Measurements from ENCODE around the gene TSPAN14.
"Not testable (repeated sequence)": the region's sequence is repeated elsewhere in the genome, so short reads cannot be mapped to it uniquely, and the experiment has no call there.

TSPAN14 gene

GRCh38 chr10:80539421-80540031 lies 85.4 kb downstream of the TSPAN14 start:
- in situ Hi-C loops (cut with HindIII; ENCODE audit: low sequenced_read_pairs), result no loop called here

- in situ Hi-C loops (cut with HindIII; ENCODE audit: low sequenced_read_pairs), result no loop called here
Measured at GRCh38 chr10:80540136-80540535, 86.0 kb downstream of the TSPAN14 start.

GRCh38 chr10:80540618-80540980 lies 86.5 kb downstream of the TSPAN14 start:
- in situ Hi-C loops (cut with HindIII; ENCODE audit: low sequenced_read_pairs), result no loop called here

GRCh38 chr10:80540981-80541750 lies 87.1 kb downstream of the TSPAN14 start:
- in situ Hi-C loops (cut with HindIII; ENCODE audit: low sequenced_read_pairs), result no loop called here

DNA sequence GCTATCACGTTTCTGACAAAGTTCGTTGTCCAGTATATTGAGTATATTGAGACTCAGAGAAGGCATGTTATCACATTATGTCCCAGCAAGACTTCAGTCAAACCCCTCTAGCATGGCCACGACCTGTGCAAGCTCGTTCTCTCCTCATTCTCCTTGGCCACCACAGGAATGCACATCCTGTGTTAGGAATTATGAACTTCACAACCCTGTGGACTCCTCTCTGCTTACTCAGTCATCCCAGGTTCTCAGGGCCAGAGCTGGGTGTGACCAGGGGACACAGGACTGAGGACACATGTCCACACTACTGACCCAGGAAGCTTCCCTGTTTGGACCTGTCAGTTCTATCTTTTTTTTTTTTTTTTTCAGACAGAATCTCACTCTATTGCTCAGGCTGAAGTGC lies 87.9 kb downstream of the TSPAN14 start:
- in situ Hi-C loops (cut with HindIII; ENCODE audit: low sequenced_read_pairs), result no loop called here

DNA sequence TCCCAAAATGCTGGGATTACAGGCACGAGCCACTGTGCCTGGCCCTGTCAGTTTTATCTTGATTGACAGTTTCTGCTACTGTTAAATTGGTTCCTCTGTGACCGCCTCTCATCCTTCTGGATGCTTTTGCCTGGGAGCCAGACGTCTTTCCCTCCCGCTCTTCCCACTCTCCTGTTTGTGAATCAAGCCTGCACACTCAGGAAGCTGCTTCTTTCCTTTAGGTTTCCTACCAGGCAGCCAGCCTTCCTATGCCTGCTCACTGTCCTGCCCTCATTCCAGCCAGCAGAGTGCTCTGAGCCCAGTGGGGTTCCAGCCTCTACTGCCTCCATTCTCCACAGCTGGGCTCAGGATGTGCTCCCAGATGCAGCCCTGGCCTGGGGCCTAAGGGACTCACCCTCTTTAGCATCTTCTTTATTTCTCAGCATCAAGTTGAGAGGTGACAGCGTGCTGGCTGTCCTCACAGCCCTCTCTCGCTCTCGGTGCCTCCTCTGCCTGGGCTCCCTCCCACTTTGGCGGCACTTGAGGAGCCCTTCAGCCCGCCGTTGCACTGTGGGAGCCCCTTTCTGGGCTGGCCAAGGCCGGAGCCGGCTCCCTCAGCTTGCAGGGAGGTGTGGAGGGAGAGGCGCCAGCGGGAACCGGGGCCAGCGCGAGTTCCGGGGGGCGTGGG lies 88.7 kb downstream of the TSPAN14 start:
- in situ Hi-C loops (cut with HindIII; ENCODE audit: low sequenced_read_pairs), result no loop called here

DNA sequence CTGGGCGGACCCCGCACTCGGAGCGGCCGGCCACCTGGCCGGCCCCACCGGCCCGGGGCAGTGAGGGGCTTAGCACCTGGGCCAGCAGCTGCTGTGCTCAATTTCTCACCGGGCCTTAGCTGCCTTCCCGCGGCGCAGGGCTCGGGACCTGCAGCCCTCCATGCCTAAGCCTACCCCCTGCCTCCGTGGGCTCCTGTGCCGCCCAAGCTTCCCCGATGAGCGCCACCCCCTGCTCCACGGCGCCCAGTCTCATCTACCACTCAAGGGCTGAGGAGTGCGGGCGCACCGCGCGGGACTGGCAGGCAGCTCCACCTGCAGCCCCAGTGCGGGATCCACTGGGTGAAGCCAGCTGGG lies 89.2 kb downstream of the TSPAN14 start:
- in situ Hi-C loops (cut with HindIII; ENCODE audit: low sequenced_read_pairs), result not testable (repeated sequence)

DNA sequence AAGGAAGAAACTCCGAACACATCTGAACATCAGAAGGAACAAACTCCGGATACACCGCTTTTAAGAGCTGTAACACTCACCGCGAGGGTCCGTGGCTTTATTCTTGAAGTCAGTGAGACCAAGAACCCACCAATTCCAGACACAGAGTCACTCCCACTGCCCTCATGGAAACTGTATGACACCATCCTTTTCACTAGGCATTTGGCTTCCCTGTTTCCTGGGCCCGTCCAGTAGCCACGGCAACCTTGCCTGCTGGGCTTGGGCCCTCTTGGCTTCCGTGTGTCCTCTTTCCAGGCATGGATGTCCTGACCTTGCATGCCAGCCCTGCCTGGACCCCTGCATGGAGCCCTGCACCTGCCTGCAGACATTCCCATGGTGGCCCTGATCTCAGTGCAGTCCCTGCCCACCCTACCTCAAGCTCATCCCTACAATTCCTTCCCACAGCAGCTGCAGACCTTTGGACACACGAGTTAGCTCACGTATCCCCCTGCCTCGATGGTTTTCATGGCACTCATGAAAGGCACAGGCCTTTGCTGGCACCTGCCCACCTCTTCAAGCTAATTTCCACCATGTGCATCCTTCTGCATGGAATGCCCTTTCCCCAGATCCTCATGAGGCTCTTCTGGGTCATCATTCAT lies 90.3 kb downstream of the TSPAN14 start:
- in situ Hi-C loops (cut with HindIII; ENCODE audit: low sequenced_read_pairs), result no loop called here

- in situ Hi-C loops (cut with HindIII; ENCODE audit: low sequenced_read_pairs), result no loop called here
Measured at GRCh38 chr10:80545258-80545881, 91.3 kb downstream of the TSPAN14 start.

- in situ Hi-C loops (cut with HindIII; ENCODE audit: low sequenced_read_pairs), result no loop called here
Measured at GRCh38 chr10:80552151-80552646, 98.1 kb downstream of the TSPAN14 start.

DNA sequence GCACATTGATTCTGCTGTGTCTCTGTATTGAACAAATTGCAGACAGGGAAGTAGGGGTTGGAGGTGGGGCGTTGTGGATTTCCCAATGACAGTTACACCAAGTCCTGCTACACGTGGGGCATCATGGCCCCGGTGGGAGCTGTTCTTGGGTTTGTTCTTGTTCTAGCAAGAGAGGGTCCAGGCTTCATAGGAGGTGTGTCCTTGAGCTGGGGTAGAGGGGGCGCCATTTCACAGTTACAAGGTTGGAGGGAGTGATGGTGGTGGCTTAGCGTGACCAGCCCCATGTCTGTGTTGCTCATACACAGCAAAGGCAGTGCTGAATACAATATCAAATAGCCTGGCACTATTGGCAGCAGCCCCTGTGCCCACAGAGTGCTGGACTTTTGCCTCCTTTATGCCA lies 99.3 kb downstream of the TSPAN14 start:
- in situ Hi-C loops (cut with HindIII; ENCODE audit: low sequenced_read_pairs), result no loop called here

DNA sequence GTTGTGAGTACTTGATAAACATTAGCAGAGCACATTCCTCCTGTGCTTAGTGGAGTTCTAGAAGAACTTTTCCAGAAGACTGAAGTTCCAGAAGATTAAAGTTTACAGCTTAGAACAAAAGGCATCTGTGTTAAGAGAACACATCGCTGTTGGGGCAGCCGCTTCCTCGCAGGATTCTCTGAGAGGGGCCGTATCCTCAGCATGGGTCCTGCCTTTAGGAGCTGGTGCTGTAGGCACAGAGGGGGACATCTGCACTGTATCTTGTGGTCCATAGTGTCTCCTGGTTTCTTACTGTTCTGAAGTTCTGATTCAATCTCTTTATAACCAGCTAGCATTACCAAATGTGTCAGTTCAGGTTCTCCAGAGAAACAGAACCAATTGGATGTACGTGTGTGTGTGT lies 99.9 kb downstream of the TSPAN14 start:
- in situ Hi-C loops (cut with HindIII; ENCODE audit: low sequenced_read_pairs), result no loop called here

- in situ Hi-C loops (cut with HindIII; ENCODE audit: low sequenced_read_pairs), result no loop called here
Measured at GRCh38 chr10:80555415-80555814, 101.3 kb downstream of the TSPAN14 start.

DNA sequence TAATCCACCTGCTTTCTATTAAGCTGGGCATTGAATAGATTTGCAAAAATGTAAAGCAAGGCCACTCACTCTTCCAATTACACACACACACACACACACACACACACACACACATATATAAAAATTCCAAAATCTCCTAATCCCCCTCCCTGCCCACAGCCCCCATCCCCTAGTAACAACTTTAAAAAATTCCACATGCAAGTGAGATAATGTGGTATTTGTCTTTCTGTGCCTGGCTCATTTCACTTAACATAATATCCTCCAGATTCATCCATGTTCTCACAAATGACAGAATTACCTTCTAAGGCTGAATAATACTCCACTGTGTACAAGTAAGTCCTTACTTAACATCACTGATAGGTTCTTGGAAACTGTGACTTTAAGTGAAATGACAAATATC lies 107.8 kb downstream of the TSPAN14 start:
- in situ Hi-C loops (cut with HindIII; ENCODE audit: low sequenced_read_pairs), result no loop called here

GRCh38 chr10:80567292-80567691 lies 113.2 kb downstream of the TSPAN14 start:
- in situ Hi-C loops (cut with HindIII; ENCODE audit: low sequenced_read_pairs), result no loop called here

DNA sequence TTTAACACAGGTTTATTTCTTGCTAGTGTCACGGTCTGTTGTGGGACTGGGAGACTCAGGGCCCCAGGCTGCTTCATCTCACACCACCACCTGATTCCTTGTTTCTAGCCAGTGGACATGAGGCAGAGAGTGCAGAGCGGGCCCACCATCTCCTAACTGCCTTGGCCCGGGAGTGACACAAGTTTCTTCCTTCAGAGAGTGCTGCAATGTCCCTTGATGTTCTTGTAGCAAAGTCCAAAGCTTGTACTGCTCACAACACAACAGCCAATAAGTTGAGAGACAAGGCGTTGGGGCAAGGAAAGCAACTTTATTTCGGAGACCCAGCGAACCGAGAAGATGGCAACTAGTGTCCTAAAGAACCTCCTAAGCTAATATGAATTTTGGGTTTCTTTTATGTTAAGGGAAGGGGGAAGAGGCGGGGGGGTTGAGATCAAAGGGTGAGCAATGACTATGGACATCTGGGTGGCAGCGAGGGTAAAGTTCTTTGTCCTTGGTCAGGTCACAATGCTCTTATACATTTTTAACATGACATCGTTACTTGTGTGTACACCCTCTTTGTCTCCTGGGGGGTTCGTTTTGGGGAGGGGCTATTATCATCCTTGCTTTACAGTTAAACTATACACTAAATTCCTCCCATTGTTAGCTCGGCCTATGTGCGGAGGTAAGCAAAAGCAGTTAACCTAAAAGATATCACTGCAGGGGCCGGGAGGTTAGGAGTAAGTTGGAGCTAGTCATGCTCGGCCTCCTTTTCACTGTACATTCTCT lies 115.2 kb downstream of the TSPAN14 start:
- in situ Hi-C loops (cut with HindIII; ENCODE audit: low sequenced_read_pairs), result no loop called here

DNA sequence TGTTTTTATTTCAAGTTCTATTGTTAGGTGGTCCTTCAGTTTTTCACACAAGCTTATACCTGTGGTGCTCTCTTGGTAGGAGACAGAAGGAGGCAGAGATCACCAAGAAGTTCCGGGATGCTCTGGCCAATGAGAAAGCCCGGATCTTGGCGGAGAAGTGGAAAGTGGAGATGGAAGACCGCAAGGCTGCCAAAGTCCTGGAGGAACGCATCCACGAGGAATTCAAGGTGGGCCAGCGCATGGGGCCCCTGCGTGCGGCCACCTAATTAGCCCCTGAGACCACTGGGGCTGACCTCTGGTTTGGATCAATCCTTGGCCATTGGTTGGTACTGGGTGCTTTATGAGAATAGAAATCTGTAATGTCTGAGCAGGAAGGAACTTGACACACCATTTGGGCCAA lies 117.2 kb downstream of the TSPAN14 start:
- in situ Hi-C loops (cut with HindIII; ENCODE audit: low sequenced_read_pairs), result no loop called here

GRCh38 chr10:80579181-80579763 lies 125.2 kb downstream of the TSPAN14 start:
- in situ Hi-C loops (cut with HindIII; ENCODE audit: low sequenced_read_pairs), result no loop called here

DNA sequence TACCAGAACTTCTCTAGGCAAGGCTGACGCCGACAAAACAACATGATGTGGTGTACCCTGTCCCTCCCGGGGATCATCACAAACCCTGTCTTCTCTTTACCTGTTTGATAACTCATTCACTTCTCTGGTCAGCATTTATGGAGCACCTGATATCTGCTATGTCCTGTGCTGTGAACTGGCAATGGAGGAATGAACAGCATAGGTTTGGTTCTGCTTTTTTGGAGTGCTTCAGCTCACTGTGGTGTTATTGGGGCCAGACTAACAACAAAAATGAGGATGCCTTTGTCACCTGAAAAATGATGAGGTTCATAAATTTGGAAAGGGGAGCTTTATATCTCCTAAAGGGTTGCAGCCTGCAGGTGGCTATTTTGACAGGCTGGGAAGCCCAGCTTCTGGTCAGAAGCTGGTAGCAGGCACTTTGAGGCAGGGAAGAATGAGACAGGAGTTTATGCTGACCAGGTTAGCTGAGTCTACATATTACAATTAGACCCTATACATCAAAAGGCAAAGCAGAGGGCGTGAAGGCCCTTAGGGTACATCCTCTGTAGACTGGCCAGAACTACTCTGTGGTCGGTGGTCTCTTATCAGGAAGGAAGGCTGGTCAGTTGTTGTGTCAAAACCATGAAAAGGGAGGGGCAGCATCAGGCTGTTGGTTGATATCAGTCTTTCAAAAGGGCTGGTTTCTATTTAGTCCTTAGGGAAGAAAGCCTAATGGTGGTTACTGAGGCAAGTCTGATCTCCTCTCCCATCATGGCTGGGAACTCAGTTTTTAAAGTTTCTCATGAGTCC lies 125.9 kb downstream of the TSPAN14 start:
- in situ Hi-C loops (cut with HindIII; ENCODE audit: low sequenced_read_pairs), result no loop called here
